A549 (cell line): ENCODE data around the gene C19orf25.

Source experiments
- BCL3 ChIP-seq: fragments of >200 bp; sonication (Bioruptor Twin); formaldehyde crosslinking; IDR thresholded peaks from 3 replicates; pipeline ENCODE4 v1.6.1; 2016
- CEBPB ChIP-seq, 2 experiments: fragments of >200 bp in 1 of 2; sonication (Bioruptor Twin) in 1 of 2; formaldehyde crosslinking in 1 of 2; IDR thresholded peaks; 2 replicates each; pipeline ENCODE4 v1.6.1; 2012 to 2016
- CTCF ChIP-seq: fragments of >200 bp; sonication (Bioruptor Twin); formaldehyde crosslinking; IDR thresholded peaks from 3 replicates; pipeline ENCODE4 v1.5.1; 2016
- EHMT2 ChIP-seq: fragments of 200-600 bp; sonication (generic); IDR thresholded peaks from 2 replicates; pipeline ENCODE4 v1.6.1; 2016; ENCODE audit warnings: antibody characterized with exemption, low read depth, mild to moderate bottlenecking, moderate library complexity
- ELK1 ChIP-seq: fragments of 150-350 bp; IDR thresholded peaks from 2 replicates; pipeline ENCODE4 v1.6.1; 2014; ENCODE audit warnings: low read depth, mild to moderate bottlenecking, low read length
- JUN ChIP-seq, 2 experiments: fragments of >200 bp; sonication (Bioruptor Twin); formaldehyde crosslinking; IDR thresholded peaks; 2 replicates in 1 of 2; 3 replicates in 1 of 2; pipeline ENCODE4 v1.6.1; 2016 to 2017
- MAX ChIP-seq: IDR thresholded peaks from 2 replicates; pipeline ENCODE4 v1.6.1; 2012
- NR3C1 ChIP-seq: fragments of >200 bp; sonication (Bioruptor Twin); formaldehyde crosslinking; IDR thresholded peaks from 3 replicates; pipeline ENCODE4 v1.6.1; 2017
- POLR2A ChIP-seq: IDR thresholded peaks from 2 replicates; pipeline ENCODE4 v1.6.1; 2012; ENCODE audit warnings: mild to moderate bottlenecking, low read length
- SMC3 ChIP-seq: fragments of >200 bp; sonication (Bioruptor Twin); formaldehyde crosslinking; IDR thresholded peaks from 3 replicates; pipeline ENCODE4 v1.6.1; 2018; ENCODE audit warnings: inconsistent platforms

GRCh38 chr19:1510442-1510806 is 31.4 kb upstream of the C19orf25 start:
- TF ChIP-seq CEBPB (IDR thresholded peaks at IDR 0.05) (no peak), CTCF (no peak), ELK1 (no peak), NR3C1 (no peak), EHMT2 (no peak), MAX (no peak), POLR2A (no peak), SMC3 (no peak), JUN (IDR thresholded peaks at IDR 0.05) (no peak), BCL3 (no peak)
